Medulla oblongata (tissue), 1 donor: ENCODE results near the gene USP31.
"Not testable (repeated sequence)": the region's sequence is repeated elsewhere in the genome, so short reads cannot be mapped to it uniquely, and the experiment has no call there.

Source experiments
- DNase-seq: peaks from one replicate; pipeline ENCODE4 v3.0.0-alpha.2; 2015; ENCODE audit errors: extremely low spot score

Gene USP31

DNA sequence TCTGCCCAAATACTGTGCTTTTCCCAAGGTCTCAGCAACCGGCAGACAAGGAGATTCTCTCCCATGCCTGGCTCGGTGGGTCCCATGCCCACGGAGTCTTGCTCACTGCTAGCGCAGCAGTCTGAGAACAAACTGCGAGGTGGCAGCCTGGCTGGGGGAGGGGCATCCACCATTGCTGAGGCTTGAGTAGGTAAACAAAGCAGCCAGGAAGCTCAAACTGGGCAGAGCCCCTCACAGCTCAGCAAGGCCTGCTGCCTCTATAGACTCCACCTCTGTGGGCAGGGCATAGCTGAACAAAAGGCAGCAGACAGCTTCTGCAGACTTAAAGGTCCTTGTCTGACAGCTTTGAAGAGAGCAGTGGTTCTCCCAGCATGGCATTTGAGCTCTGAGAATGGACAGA, 55.1 kb downstream of the USP31 start:
- DNase-seq, result not testable (repeated sequence)

DNA sequence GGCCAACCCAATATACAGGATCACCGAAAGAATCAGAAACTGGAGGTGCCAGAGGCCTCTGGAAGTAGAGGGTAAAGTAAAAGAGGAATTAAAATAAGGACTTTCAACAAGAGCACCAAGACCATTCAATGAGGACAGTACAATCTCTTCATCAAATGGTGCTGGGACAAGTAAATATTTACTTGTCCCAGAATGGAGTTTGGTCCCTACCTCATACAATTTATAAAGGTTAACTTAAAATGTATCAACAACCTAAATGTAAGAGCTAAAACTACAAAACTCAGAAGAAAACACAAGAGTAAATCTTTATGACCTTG, 56.5 kb downstream of the USP31 start:
- DNase-seq, result no peak

DNA sequence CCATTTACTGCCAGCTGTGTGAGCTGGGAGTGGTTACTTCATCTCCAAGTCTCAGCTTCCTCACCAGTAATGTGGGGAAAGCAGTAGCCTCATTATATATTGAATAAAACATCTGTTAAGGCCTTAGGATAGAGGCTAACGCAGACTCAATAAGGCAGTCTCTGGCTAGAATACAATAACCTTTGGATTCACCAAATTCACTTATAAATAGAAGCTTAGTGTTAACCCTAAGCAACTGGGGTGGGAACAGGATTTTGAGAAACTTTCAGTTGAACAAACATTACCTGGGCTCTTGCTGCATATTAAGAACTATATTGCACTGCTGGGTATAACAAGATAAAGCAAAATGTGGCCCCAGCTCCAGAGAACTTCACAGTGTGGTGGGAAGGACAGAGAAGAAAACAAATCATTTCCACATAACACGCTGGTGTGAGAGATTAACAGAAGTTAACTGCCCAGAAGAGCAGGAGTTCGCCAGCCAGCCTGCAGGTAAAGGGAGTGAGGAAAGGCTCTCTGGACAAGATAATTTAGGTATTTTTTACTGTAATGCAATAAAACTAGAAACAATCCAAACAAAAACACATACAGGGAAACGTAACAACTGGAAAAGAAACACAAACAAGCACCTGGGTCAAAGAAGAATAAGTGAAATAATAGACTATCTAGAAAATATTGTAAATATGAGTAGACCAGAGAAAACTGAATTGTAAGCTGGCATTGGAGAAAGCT, 57.0 kb downstream of the USP31 start:
- DNase-seq, result no peak

DNA sequence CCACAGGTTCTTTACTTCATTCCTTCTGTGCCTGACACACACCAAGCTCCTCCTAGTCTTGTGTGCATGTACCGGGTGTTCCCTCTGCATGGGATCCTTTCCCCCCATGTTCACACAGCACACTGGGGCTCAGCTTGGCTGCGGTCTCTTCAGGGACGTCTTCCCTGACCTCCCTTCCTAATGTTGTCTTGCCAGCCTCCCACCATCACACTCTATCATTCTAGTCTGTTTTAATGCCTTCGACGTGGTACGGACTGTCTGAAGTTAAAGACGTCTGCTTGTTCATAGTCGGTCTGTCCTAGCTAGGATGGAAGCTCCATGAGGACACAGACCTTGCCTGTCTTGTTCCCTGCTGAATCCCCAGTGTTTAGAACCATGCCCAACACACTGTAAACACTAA, 60.1 kb downstream of the USP31 start:
- no peak for DNase-seq

DNA sequence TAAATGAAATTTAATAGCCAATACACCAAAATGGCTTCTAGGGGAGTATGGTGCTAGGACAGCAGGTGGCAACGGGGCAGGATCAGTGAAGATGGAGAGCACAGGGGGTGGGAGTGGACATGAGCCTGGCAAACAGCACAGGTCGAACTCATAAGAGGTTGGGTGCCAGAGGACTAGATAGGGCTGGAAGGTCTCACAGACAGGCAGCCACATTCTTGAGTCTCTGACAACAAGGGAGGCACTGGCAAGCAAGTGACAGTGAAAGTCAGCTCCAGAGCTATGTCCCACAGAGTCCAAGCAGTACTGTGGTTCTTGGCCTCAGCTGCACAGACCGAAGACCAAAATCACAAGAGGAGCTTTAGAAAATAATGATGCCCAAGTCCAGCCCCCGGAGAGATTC, 61.2 kb downstream of the USP31 start:
- DNase-seq, result no peak

DNA sequence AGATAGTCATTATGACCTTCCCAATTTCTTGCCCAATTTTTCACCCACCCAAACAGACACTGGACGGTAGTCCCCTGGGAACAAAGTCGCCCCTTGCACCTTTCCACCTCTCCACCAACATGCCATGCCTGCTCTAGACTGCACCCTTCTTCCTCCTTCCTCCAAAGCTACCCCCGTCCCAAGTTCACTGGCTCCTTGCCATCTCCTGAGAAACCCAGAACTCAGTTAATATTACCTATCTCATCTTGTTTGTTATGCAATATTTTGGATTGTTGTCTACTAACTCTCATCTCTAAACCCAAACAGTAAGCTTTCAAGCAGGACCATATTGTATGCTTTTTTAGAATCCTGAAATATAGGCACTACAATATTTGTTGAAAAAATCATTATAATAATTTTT, 63.3 kb downstream of the USP31 start:
- DNase-seq, result no peak

DNA sequence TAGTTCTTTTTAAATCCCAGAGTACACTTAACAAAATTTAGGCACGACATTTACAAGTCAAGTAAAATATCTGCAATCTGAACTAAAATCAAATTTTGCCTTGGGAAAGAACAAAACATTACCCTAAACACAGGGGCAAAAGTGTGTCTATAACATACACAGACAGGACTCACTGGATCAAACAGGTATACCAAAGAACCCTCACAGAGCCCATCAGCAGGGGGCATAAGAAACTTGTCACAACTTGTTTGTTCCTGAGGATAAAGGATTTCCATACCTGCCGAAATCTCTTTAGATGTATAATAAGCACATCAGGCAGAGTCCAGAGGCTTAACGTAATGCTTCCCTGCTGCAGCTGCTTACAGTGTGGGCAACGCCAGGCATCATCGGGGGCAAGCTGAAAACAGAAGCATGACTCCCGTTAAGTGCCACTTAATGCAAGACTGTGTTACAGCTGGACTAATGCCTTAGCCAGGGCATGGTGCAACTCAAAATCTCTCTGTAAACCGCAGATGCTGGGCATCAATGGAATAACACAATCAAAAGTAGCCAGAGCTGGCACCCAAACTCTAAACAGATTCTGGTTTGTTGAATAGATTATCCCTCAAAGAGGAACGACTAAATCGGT, 67.0 kb downstream of the USP31 start:
- DNase-seq, result peak; percentile 30

DNA sequence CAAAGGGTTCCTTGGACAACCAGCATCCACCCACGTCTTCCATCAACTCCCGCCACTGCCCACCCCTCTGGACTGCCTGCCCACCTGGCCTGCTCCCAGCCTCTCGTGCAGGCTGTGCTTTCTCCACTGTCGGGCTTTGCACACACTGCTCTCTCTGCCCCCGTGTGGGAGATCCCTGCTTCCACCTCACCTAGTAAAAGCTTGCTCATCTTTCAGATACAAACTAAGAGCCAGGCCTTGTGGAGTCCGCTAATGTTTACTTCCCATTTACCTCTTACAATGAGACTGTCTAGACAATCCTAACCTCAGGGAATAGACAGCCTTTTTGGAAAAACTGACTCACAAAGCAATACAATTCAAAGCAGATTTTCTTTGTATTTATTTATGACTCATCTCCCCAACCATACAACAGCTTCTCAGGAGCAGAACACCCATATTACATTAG, 67.6 kb downstream of the USP31 start:
- DNase-seq, result no peak

DNA sequence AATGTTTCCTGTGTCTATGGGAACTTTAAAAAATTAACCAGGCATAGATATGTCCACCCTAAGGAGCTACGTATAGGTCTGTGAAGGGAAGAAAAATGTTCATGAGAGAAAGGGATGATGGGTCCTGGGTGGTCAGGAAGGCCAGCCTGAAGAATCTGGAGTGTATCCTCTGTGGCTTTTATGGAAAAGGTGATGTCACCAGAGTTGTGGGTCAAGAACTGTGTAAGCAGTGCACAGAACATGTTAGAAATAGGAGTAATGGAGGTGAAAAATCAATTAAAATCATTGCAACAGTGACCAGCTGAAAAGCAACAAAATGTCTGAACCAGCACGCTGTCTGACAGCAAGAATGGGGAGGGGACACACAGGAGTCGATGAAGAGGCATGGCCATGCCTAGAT, 68.5 kb downstream of the USP31 start:
- DNase-seq, result no peak

DNA sequence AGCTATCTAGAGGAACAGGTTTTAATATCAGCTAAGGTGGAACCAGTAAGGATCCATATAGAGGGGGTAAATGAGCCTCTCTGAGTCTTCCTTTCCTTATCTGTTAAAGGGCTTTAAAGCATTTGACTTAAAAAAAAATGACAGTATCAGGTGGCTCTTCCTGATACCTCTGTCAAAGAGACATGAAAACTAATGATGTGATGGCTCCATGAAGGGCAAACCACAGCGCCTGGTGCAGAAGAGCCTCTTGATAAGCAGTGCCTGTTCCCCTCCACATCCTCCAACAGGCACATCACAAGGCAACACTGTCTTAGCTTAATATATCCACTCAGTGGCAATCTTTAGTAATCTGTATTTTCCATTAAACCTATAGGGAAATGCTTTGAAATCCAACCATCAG, 68.9 kb downstream of the USP31 start:
- no peak for DNase-seq

DNA sequence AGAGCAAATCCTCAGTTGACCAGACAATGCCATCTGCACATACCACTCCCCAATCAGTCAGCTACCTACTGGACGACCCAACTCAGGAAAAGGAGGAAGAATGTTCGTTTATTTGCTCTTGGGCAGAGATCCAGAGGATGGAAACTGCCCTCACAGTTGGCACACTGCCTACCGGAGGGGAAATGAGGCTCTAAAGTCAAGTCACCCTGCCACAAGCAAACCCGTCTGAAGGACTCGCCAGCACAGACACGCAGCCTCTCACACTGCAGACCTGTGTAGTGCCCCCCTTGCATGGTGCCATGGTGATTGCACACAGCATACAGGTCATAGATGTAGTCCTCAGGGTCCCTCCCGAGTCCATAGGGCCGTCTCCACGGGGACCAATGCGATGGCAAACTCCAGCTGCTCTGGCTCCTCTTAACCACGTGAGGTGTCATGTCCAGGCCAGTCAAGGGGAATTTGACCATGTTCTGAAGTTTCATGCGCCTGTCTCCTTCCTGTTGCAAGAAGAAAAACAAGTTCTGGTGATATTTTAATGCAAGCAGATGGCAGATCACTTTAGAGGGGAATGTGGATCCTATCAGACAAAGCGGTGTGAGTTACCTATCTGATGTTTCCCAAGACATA, 69.5 kb downstream of the USP31 start:
- no peak for DNase-seq

DNA sequence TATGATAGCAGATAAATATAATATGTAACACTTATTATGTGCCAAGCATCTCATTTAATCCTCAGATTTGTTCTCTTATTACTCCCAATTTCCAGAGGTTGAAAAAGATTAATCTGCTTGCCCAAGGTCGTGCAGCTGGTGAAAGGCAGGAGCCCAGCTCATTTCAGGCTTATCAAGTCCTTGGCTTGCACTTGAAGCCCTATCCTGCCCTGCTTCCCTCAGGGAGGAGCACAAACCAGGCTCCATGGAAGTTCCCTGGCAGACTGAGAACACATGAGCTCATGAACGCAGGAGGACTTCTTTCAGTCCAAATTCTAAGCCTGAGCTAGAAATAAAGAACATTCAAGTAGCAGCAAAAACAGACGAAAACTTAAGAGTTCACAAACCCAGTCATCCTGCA, 74.8 kb downstream of the USP31 start:
- DNase-seq, result no peak

DNA sequence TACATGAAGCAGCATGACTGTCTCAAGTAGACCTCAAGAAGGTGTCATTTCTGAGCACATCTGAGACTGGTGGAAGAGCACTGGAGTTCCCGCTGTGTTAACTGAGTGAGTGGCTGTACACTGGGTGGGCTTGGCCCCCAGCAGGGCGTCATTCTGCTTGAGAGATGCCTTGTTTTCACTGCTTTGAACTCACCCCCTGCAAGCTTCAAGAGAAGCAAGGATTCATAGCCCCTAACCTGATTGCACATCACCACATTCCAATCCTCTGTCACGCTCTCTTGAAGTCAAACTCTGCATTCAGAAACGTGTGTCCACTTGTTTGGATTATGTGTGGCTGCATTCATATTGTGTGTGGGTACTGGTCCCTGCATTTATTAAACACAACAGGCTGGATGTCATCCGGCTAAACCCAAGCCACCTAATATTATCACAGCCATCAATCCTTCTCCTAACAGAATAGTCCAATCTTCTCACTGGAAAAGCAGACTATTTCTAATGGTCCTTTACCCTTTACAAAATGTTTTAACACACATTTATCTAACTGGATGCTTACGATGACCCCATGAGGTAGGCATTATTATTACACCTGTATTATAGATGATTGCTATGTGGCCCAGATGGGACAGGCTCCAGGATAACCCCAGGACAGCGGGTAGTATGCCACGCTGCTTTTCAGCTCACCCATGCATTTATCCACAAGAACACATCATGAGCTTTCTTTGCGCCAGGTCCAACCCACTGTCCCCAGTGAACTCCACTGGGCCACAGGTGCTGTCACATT, 76.3 kb downstream of the USP31 start:
- DNase-seq, result no peak

DNA sequence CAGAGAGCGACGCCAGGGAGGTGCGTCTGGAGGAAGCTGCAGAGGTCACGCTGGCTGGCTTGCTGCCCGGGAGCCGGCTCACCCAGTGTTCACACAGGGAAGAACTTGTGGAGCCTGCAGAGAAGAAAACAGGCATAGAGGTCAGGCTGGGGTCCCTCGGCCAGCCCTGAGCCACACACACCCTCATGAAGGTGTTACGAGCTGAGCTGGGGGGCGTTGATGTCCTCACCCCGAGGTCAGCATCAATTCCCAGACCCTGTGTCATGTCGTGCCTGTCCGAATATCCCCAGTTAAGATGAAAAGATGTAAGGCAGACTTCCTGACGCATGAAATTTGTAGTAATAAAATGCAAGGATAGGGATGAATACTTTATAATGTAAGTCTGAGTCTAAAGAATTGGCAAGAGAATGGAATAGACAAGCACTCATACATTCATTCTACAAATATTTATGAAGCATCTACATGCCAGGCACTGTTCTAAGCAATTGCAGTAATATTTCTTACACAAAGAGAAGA, 77.1 kb downstream of the USP31 start:
- DNase-seq, result peak; percentile 66

DNA sequence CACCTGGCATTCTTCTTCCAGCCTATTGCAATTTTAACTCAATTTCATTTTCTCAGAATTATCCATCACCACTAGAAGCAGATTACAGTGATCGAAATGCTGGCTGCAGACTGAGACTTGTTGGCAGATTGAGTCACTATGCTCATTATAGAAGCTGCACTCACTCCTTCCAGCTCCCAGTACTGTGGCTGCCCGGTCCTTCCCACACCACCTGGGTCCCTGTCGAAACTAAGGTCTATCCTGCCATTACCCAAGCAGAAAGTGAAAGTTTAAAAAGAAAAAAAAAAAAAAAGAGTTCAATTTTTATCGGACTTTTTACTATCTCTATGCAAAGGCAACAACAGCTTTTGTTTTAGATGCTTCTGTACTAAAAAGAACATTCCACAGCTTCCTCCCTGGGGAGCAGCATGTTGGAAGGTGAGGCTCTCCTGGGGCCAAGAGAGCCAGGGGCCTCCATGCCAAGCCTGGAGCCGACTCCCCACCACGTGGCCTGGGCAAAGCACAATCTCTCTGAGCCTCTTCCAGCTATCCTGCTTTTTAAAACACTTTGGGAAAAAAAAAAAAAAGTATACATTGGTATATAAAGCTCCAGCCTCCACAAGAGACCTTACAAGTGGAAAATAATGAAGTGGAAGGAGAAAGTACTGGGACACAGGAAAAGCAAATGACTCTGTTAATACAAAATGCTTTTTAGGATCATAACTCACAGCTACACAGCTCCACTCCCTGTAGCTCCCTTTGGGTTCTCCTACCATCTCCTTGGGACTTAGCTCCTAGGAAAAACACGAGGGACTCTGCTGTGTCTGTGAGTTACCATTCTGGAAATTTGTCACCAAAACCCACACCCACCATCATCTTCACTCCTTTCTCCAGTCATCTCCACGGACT, 77.8 kb downstream of the USP31 start:
- DNase-seq, result no peak

DNA sequence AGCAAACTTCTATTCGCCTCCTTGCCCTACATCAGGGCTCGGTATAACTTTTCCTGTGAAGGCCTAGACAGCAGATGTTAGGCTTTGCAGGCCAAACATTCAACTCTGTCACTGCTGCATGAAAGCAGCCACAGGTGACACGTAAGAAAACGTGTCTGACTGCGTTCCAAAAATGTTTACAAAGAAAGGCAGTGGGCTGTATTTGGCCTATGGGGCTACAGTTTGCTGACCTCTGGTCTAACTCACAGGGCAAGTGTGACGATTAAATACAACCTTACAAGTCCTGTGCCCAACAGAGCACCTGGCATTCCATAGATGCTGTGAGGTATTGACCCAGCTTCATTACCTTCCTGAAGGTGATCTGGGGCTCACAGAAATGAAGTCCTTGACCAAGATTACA, 79.4 kb downstream of the USP31 start:
- DNase-seq, result no peak

DNA sequence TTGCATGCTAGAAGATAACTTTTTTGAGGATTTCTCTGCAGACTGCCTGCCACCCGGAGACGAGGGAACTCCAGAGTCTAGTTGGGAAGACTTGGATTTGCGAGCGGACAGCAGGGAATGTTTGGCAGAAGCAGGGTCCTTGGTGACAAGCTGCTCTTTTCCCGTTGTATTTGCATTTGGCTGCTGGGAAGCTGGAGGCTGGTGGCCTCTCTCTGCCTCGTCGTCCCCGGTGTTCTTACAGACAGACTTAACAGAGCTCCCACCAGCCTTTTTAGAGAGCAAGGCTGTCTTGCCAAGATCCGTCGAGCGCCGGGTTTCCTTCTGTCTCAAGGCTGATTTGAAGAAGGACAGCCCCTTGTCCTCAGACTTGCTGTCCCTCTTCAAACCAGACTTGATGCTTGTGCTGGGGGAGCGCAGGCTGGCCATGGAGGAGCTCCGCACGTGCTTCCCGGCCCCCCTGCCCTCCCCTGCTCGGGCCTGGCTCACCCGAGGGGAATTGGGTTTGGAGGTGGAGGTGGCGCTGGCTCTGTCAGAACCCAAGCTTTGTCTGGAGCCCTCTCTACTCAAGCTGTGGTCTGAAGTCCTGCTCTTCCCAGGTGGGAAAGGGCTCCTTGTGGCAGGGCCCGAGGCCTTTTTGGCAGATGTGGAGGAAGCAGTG, 81.0 kb downstream of the USP31 start:
- no peak for DNase-seq

DNA sequence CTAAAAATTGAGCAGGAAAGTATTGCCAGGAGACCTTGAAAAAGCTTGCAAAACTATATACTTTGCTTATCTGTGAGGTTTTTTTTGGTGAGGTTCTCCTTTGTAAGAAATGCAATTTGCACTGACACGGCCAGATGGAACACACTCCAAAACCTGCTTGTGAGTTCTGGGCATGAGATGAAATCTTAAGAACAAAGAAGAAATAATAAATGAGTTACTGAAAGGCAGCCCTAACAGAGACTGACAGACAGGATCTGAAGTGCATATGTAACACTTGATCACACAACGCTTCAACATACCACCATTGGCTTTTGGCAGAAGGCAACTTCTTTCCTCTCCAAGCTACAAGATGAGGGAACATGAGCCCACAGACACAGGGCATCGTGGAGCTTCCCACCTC, 82.6 kb downstream of the USP31 start:
- DNase-seq, result no peak

DNA sequence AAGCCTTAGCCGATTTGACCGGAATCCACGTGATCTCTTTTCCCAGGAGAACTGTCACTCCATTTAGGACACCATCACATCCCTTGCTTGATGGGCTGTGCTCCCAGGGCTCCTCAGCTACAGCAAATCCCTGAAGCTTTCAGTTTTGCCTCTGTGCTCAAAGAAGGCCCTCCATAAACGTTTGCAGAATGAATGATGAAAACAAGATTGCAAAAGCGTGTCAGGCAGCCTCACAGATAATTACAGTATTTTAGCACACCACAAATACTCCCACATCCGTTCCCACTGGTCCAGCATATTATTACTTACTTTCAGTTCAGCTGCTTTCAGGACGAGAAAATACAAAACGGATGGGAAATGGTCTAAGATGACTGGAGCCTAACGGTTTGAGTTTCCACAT, 84.6 kb downstream of the USP31 start:
- peak; percentile 30 for DNase-seq

DNA sequence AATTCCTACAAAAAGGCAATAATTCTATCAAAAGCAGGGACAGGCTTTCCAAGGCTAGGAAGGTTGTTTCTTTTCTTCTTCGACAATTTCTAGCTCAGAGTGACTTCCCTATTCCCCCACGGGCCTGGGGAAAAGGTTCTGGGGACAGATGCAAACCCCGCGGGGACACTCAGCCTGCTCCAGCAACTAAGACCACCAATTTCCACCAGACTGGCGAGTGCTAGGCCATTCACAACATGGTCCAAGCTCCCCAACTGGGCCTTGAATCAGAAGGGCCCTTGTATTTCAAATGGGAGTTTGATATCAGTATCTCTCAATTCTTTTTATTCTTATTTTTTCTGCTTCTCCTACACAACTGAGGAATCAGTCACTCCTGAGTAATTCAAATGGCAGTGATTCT, 86.7 kb downstream of the USP31 start:
- DNase-seq, result no peak

DNA sequence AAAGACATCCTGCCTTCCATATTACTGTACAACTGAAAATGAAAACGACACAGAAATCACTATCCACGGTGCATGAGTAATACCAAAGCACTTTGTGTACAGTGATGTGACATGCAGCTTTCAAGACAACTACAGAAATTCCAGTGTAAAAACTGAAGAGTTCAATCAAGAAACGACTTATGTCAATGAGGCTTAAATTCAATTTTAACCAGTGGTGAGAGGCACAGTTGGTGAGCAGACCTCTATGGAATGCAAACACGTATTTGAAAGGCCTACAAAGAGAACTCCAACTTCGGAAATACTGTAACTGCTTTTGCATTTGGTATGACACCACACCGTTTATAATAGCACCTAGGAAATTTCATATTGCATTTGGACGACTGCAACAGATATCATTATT, 87.6 kb downstream of the USP31 start:
- DNase-seq, result no peak
